Measurements from ENCODE around the gene SLAMF1. TPM values are rescaled to one million over a fixed set of nuclear protein-coding genes. Genes with fewer than 3 reads are reported as not detected.
A peak's percentile ranks its signal among the peaks of the same experiment; 100 is the strongest.

SLAMF1 gene
- total and polyA plus RNA-seq, 2 experiments from 2014 or later: not detected

- no peak for TF ChIP-seq CTCF (conservative IDR thresholded peaks at IDR 0.05; ENCODE audit: low read depth in 2 of 2)
Observed at GRCh38 chr1:160643138-160643537, 3.7 kb downstream of the SLAMF1 start (continued).

GRCh38 chr1:160642281-160642644, 4.6 kb downstream of the SLAMF1 start:
- peaks cover 15% of the 10 kb centered on the region for H3K4me1 Mint-ChIP-seq
- Histone ChIP-seq H2AFZ (peak overlapping the region; percentile 59; the same call in 1 of the 2 replicates), H4K20me1 (replicated peaks; ENCODE audit: insufficient read depth) (no peaks in the 10 kb centered on the region), H3K4me3 (no peak overlapping the region), H3K27me3 (ENCODE audit: insufficient read depth) (no peaks in the 10 kb centered on the region), H3F3A (replicated peaks; ENCODE audit: low read depth) (no peaks in the 10 kb centered on the region), H3K4me1 (ENCODE audit: insufficient read depth) (peaks cover 5% of the 10 kb centered on the region), H3K4me2 (no peak overlapping the region), H3K9me2 (ENCODE audit: insufficient read depth) (peaks cover 5% of the 10 kb centered on the region; the same call in 1 of the 2 replicates), H3K36me3 (ENCODE audit: insufficient read depth) (no peaks in the 10 kb centered on the region), H3K27ac (ENCODE audit: low read depth) (no peak overlapping the region), H3K79me2 (replicated peaks; ENCODE audit: insufficient read depth) (no peaks in the 10 kb centered on the region)
- DNase-seq (ENCODE audit: low spot score) (no peak), ATAC-seq (no peak)
- no peak overlapping the region for H3K4me3 Mint-ChIP-seq
- no peaks in the 10 kb centered on the region for H3K9me3 Mint-ChIP-seq
- peaks cover 7% of the 10 kb centered on the region for H3K27me3 Mint-ChIP-seq (ENCODE audit: insufficient read depth, low read depth, poor library complexity)
- H3K27ac Mint-ChIP-seq: no peak overlapping the region
- no peaks in the 10 kb centered on the region for H3K36me3 Mint-ChIP-seq (ENCODE audit: low read depth)
- TF ChIP-seq CREB1 (CRISPR knock-in tag; IDR thresholded peaks at IDR 0.05; ENCODE audit: low read depth) (no peak), ZNF331 (CRISPR knock-in tag; IDR thresholded peaks at IDR 0.05; ENCODE audit: low read depth) (no peak), ETS1 (IDR thresholded peaks at IDR 0.05) (no peak), EZH2 (IDR thresholded peaks at IDR 0.05; ENCODE audit: low read depth, unreplicated experiment) (no peak), STAT1 (IDR thresholded peaks at IDR 0.05; ENCODE audit: unreplicated experiment) (no peak), JUNB (IDR thresholded peaks at IDR 0.05; ENCODE audit: unreplicated experiment) (no peak), ZNF462 (CRISPR knock-in tag; IDR thresholded peaks at IDR 0.05) (no peak), ZNF114 (CRISPR knock-in tag; IDR thresholded peaks at IDR 0.05) (no peak), REST (IDR thresholded peaks at IDR 0.05; ENCODE audit: unreplicated experiment) (no peak), POLR2AphosphoS5 (IDR thresholded peaks at IDR 0.05; ENCODE audit: low read depth) (no peak)

All from GM23338 (cell line).